ENCODE data around the gene MFN2.

The MFN2 gene

DNA sequence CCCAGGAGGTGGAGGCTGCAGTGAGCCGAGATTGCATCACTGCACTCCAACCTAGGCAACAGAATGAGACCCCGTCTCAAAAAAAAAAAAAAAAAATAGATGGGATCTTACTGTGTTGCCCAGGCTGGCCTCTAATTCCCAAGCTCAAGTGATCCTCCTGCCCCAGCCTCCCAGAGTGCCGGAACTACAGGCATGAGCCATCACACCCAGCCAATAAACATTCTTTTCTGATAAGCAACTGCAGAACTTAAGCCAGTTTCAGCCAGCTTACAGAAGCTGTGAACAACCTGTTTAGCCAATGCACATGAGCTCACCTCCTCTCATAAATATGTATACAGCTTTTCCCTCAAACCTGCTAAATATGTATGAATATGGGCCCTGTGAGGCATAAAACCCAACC lies 35.9 kb downstream of the MFN2 start:
- Mint-ChIP-seq H3K27me3 (ENCODE audit: low read depth, poor library complexity) (peaks cover 5% of the 10 kb centered on the region), H3K9me3 (no peaks in the 10 kb centered on the region), H3K4me1 (peaks cover 23% of the 10 kb centered on the region), H3K27ac (no peak overlapping the region), H3K36me3 (ENCODE audit: low read depth) (peaks cover 18% of the 10 kb centered on the region), H3K4me3 (no peak overlapping the region)
- TF ChIP-seq, protein P1, sequence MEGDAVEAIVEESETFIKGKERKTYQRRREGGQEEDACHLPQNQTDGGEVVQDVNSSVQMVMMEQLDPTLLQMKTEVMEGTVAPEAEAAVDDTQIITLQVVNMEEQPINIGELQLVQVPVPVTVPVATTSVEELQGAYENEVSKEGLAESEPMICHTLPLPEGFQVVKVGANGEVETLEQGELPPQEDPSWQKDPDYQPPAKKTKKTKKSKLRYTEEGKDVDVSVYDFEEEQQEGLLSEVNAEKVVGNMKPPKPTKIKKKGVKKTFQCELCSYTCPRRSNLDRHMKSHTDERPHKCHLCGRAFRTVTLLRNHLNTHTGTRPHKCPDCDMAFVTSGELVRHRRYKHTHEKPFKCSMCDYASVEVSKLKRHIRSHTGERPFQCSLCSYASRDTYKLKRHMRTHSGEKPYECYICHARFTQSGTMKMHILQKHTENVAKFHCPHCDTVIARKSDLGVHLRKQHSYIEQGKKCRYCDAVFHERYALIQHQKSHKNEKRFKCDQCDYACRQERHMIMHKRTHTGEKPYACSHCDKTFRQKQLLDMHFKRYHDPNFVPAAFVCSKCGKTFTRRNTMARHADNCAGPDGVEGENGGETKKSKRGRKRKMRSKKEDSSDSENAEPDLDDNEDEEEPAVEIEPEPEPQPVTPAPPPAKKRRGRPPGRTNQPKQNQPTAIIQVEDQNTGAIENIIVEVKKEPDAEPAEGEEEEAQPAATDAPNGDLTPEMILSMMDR (IDR thresholded peaks at IDR 0.05) = no peak
- no peak for DNase-seq

DNA sequence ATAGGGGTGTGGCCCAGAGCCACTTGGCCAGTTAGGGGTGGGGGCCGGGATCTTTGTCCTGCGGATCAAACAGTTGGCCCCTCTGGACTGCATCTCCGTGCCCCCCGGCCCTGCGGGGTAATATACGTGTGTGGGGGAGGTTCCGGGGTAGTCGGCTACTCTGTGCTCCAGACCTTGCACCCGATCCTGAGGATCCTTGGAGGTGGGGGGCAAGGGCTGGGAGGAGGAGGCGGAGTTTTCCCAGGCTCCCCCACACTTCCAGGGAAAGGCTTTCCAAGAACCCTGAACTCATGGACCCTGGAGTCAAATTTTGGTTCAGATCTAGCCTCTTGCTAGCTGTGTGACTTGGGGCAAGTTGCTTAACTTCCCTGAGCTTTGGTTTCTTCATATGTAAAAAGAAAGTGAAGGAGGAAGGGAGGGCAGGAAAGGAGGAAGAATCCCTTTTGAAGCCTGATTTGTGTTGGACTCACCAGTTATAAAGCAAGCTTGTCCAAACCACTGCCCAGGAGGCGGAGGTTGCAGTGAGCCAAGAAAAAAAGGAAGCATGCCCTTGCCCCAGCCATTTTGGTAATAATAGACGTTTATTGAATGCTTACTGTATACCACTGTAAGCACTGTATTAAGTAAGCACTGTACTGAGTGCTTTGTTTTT lies 39.7 kb downstream of the MFN2 start:
- peaks cover 2% of the 10 kb centered on the region for H3K27me3 Mint-ChIP-seq (ENCODE audit: low read depth, poor library complexity)
- H3K4me3 Mint-ChIP-seq = peak overlapping the region; percentile 87
- H3K9me3 Mint-ChIP-seq = no peaks in the 10 kb centered on the region
- TF ChIP-seq, protein P1 (IDR thresholded peaks at IDR 0.05) = no peak
- no peak for DNase-seq
- peak overlapping the region; percentile 88 for H3K27ac Mint-ChIP-seq
- peaks cover 6% of the 10 kb centered on the region for H3K4me1 Mint-ChIP-seq
- peaks cover 21% of the 10 kb centered on the region for H3K36me3 Mint-ChIP-seq (ENCODE audit: low read depth)

DNA sequence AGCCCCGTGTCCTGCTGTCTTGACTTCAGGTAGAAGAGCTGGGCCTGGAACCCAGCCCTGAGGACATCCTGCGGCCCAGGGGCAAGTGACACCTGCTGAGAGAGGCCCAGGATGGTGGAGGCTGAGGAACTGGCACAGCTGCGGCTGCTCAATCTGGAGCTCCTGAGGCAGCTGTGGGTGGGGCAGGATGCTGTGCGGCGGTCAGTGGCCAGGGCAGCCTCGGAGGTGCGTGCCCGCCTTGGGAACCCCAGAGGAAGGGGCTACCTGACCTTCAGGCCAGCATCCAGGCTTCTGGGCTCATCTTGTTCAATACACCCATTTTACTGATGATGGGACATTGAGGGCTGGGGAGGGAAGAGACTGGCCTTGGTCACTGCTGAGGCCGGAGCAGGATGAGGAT lies 41.4 kb downstream of the MFN2 start:
- DNase-seq = no peak
- H3K4me1 Mint-ChIP-seq = peaks cover 6% of the 10 kb centered on the region
- TF ChIP-seq, protein P1 (IDR thresholded peaks at IDR 0.05) = no peak
- no peak overlapping the region for H3K27ac Mint-ChIP-seq
- H3K4me3 Mint-ChIP-seq = no peak overlapping the region
- peaks cover 7% of the 10 kb centered on the region for H3K27me3 Mint-ChIP-seq (ENCODE audit: low read depth, poor library complexity)
- no peaks in the 10 kb centered on the region for H3K9me3 Mint-ChIP-seq
- H3K36me3 Mint-ChIP-seq (ENCODE audit: low read depth) = peaks cover 34% of the 10 kb centered on the region

DNA sequence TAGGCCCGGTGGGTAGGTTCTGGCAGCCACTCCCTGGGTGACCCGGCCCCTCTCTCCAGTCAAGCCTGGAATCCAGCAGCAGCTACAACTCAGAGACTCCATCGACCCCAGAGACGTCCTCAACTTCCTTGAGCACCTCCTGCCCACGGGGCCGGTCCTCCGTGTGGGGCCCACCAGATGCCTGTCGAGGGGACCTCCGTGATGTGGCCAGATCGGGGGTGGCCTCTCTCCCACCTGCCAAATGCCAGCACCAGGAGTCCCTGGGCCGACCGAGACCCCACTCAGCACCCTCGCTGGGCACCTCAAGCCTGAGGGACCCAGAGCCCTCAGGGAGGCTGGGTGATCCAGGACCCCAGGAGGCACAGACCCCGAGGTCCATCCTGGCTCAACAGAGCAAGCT lies 41.8 kb downstream of the MFN2 start:
- no peak for DNase-seq
- Mint-ChIP-seq H3K9me3 (no peaks in the 10 kb centered on the region), H3K36me3 (ENCODE audit: low read depth) (peaks cover 38% of the 10 kb centered on the region), H3K27me3 (ENCODE audit: low read depth, poor library complexity) (peaks cover 7% of the 10 kb centered on the region), H3K4me3 (no peak overlapping the region), H3K27ac (no peak overlapping the region), H3K4me1 (peaks cover 6% of the 10 kb centered on the region)
- TF ChIP-seq, protein P1 (IDR thresholded peaks at IDR 0.05) = no peak

DNA sequence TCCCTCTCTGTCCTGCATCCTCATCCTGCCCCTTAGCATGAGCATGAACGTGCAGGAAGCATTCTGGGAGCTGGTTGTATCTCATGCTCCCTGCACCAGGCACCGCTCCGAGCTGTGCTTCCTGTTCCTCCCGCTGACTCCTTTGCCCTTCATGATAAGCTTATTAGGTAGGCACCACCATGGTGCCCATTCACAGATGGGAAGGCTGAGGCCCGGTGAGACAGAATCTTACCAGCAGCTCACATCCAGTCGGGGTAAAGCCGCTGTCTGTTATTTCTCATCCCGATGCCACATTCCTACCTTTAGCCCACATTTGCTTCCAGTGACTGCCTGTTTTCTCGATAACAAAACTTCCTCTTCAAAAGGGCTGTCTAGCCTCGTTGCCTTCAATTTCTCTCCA lies 46.3 kb downstream of the MFN2 start:
- Mint-ChIP-seq H3K4me3 (no peak overlapping the region), H3K27ac (peak overlapping the region; percentile 62), H3K36me3 (ENCODE audit: low read depth) (peaks cover 51% of the 10 kb centered on the region), H3K9me3 (no peaks in the 10 kb centered on the region), H3K4me1 (no peaks in the 10 kb centered on the region), H3K27me3 (ENCODE audit: low read depth, poor library complexity) (peaks cover 5% of the 10 kb centered on the region)
- DNase-seq = no peak
- TF ChIP-seq, protein P1 (IDR thresholded peaks at IDR 0.05) = no peak

DNA sequence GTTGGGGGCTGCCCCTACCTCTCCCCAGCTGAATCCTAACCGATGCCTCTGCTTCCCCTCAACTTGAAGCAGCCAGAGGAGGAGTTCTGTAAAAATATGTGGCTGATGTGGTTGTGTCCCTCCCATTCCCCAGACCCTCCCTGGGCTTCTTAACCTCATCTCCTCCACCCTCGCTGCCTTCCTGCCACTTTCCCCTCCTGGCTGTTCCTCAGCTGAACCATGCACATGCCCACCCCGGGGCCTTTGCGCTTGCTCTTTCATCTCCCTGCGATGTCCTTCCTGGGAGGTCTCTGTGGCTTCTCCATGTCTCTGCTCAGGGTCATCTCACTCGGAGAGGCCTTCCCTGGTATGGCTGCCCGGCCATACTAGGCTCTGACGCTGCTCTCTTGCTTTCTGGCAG lies 48.0 kb downstream of the MFN2 start:
- peaks cover 5% of the 10 kb centered on the region for H3K27me3 Mint-ChIP-seq (ENCODE audit: low read depth, poor library complexity)
- H3K4me1 Mint-ChIP-seq = peaks cover 5% of the 10 kb centered on the region
- DNase-seq = no peak
- H3K4me3 Mint-ChIP-seq = no peak overlapping the region
- TF ChIP-seq, protein P1 (IDR thresholded peaks at IDR 0.05) = no peak
- H3K36me3 Mint-ChIP-seq (ENCODE audit: low read depth) = peaks cover 43% of the 10 kb centered on the region
- peak overlapping the region; percentile 96 for H3K27ac Mint-ChIP-seq
- H3K9me3 Mint-ChIP-seq = no peaks in the 10 kb centered on the region

Measured in nephron progenitor cell (in vitro differentiated cells).